Activated CD8-positive, alpha-beta T cell treated with anti-CD3 and anti-CD28 coated beads for 36 hours (primary cell): ENCODE measurements around the gene AMIGO1. TPM values are rescaled to one million over a fixed set of nuclear protein-coding genes. Genes with fewer than 3 reads are reported as not detected.

Source experiments
- ATAC-seq: fragments of 200-7000 bp; cut with Tn5 transposase; one replicate; pipeline ENCODE4 v1.10.0; 2021; ENCODE audit warnings: mild to moderate bottlenecking, moderate library complexity
- CTCF ChIA-PET: fragments of 350-600 bp; sonication (Branson Sonifier 250); formaldehyde crosslinking; loops from one replicate; lab custom pipeline; 2021; ENCODE audit warnings: antibody characterized with exemption; lab: Charles Lee
- POLR2A ChIA-PET: fragments of 350-600 bp; sonication (Branson Sonifier 250); formaldehyde crosslinking; loops from one replicate; lab custom pipeline; 2021; ENCODE audit warnings: antibody characterized with exemption; lab: Charles Lee
- DNase-seq: peaks from one replicate; pipeline ENCODE4 v3.0.0-alpha.2; 2020
- H3K27ac Mint-ChIP-seq: one replicate; pipeline ENCODE4 v1.8.0; 2021; ENCODE audit warnings: mild to moderate bottlenecking, mixed read lengths
- H3K27me3 Mint-ChIP-seq: one replicate; pipeline ENCODE4 v1.8.0; 2021; ENCODE audit warnings: mixed read lengths
- H3K36me3 Mint-ChIP-seq: one replicate; pipeline ENCODE4 v1.8.0; 2021; ENCODE audit warnings: low read depth, mixed read lengths
- H3K4me1 Mint-ChIP-seq: one replicate; pipeline ENCODE4 v1.8.0; 2021; ENCODE audit warnings: low read depth, mixed read lengths
- H3K4me3 Mint-ChIP-seq: one replicate; pipeline ENCODE4 v1.8.0; 2021; ENCODE audit warnings: mild to moderate bottlenecking, moderate library complexity, mixed read lengths
- H3K9me3 Mint-ChIP-seq: one replicate; pipeline ENCODE4 v1.8.0; 2021; ENCODE audit warnings: mixed read lengths
- CTCF ChIP-seq: fragments of 200-600 bp; IDR thresholded peaks from one replicate; pipeline ENCODE4 v1.8.0; 2022; ENCODE audit warnings: antibody characterized with exemption, mild to moderate bottlenecking
- intact Hi-C: fragments of 100-400 bp; cut with micrococcal nuclease; formaldehyde crosslinking; loops from one replicate; pipeline ENCODE4 v1.10.0; 2022
- total RNA-seq, 2 experiments: library from RNA; stranded (reverse); gene quantifications; one replicate each; pipeline ENCODE4 v1.2.3, GENCODE V29; 2021

The AMIGO1 gene
- total RNA-seq, 2 experiments from 2014 or later = 1.3 to 1.7 TPM

DNA sequence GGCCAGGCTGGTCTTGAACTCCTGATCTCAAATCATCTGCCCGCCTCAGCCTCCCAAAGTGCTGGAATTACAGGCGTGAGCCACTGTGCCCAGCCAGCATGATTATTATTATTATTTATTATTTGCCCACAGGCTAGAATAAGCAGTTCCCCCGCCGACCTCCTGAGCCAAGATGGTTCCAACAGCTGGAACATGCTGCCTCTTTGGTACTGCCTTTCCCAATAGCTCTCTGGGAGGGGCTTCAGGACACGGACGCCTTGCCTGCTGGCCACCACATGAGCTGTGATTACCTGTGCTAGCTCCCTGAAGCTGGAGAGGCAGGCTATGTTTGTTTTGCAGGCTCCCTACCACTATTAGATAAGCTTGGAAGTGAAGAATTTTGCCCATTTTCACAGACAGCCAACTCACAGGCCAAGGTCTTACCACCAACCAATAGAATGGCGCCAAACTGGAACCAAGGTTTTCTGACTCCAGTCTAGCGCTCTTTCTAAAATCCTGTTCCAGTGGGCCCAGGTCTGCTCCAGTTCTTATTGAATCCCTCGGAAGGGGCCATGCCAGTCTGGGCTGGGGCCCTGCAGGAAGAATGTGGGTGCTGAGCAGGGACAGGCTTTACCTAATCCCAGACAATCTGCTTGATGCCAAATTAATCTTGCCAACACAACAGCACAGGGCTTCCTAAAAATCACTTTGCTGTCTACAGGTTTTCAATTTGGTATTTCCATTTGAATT, 28.1 kb upstream of the AMIGO1 start:
- H3K4me1 Mint-ChIP-seq = peaks cover 2% of the 10 kb centered on the region
- H3K27me3 Mint-ChIP-seq = no peaks in the 10 kb centered on the region
- ChIA-PET CTCF (interaction anchor here (1.0 to 21.7 kb wide), 5 partner anchors 8 to 98 kb away, joined by 3 to 1390 read pairs (median 5); partner anchors contain the start of genes AMIGO1, ATXN7L2, CYB561D1 and GNAI3), POLR2A (no interaction called here)
- no peaks in the 10 kb centered on the region for H3K36me3 Mint-ChIP-seq
- DNase-seq = no peak
- no peak overlapping the region for H3K27ac Mint-ChIP-seq
- intact Hi-C loops = loop anchor here (10.0 kb wide), 1 partner anchor 113 kb away; the partner anchor contains the start of gene PSMA5
- ATAC-seq = no peak
- no peak for TF ChIP-seq CTCF
- H3K4me3 Mint-ChIP-seq = no peak overlapping the region
- H3K9me3 Mint-ChIP-seq = no peaks in the 10 kb centered on the region

- DNase-seq (no peak), ATAC-seq (no peak)
- Mint-ChIP-seq H3K27ac (no peak overlapping the region), H3K9me3 (no peaks in the 10 kb centered on the region), H3K4me1 (peaks cover 17% of the 10 kb centered on the region), H3K36me3 (no peaks in the 10 kb centered on the region), H3K4me3 (no peak overlapping the region), H3K27me3 (no peaks in the 10 kb centered on the region)
- ChIA-PET POLR2A (interaction anchor here (1.5 kb wide), 1 partner anchor 13 kb away, joined by 5 read pairs; the partner anchor contains the start of gene GNAI3), CTCF (interaction anchor here (2.2 to 21.7 kb wide), 2 partner anchors 35 to 110 kb away, joined by 7 to 1390 read pairs; partner anchors contain the start of genes AMIGO1, ATXN7L2, CYB561D1 and PSMA5)
- TF ChIP-seq CTCF = no peak
- intact Hi-C loops = loop anchor here (10.0 kb wide), 1 partner anchor 111 kb away; the partner anchor contains the start of gene PSMA5
These were observed 26.5 kb upstream of the AMIGO1 start for GRCh38 chr1:109535971-109536491.

DNA sequence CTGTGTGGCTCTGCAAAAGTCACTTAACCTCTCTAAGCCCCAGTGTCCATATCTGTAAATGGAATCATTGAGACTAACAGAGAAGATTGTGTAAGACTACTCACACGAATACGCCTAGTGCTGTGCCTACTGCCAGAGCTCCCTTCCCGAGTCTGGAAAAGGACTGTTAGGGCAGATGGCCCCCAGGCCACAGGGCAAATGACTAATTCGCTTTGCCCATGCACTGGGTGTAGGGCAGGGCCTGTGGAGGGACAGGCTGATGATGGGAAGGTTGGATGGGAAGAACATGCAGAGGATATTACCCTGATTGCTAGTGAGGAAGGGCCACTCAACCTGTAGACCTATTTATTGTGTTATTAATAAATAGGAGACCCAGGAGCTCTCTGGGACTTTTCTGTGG, 26.0 kb upstream of the AMIGO1 start:
- ChIA-PET CTCF (interaction anchor here (1.3 to 21.7 kb wide), 3 partner anchors 10 to 109 kb away, joined by 7 to 1390 read pairs (median 8); partner anchors contain the start of genes AMIGO1, ATXN7L2, CYB561D1 and PSMA5), POLR2A (interaction anchor here (1.5 kb wide), 1 partner anchor 13 kb away, joined by 5 read pairs; the partner anchor contains the start of gene GNAI3)
- DNase-seq = no peak
- TF ChIP-seq CTCF = no peak
- no peak overlapping the region for H3K4me3 Mint-ChIP-seq
- H3K36me3 Mint-ChIP-seq = no peaks in the 10 kb centered on the region
- no peaks in the 10 kb centered on the region for H3K27me3 Mint-ChIP-seq
- H3K4me1 Mint-ChIP-seq = peaks cover 21% of the 10 kb centered on the region
- H3K9me3 Mint-ChIP-seq = no peaks in the 10 kb centered on the region
- intact Hi-C loops = loop anchor here (10.0 kb wide), 1 partner anchor 111 kb away; the partner anchor contains the start of gene PSMA5
- no peak for ATAC-seq
- no peak overlapping the region for H3K27ac Mint-ChIP-seq

DNA sequence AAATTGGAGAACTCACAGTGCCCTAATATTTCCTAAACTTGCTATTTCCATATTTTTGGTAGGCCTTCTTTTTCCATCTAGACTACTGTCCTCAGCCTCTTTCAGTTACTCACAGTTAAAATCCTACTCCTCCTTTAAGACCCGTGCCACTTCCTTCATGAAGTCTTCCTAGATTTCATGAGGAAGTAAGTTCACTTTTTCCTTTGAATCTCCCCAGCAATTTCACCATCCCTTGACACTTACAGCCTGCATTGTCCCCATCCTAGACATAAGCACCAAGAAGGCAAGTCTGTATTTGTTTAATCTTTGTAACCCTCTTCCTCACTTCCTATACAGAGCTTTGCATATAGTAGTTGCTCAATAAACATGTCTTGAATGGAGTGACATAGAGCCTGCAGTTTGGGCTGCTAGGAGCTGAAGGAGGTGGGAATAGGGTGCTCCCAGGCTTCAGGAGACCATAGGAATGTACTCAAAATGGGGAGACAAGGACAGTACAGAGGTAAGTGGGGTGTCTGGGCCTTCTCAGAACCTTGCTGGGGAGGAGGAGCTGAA, 24.9 kb upstream of the AMIGO1 start:
- TF ChIP-seq CTCF = no peak
- DNase-seq (no peak), ATAC-seq (no peak)
- Mint-ChIP-seq H3K27me3 (no peaks in the 10 kb centered on the region), H3K27ac (no peak overlapping the region), H3K4me3 (no peak overlapping the region), H3K4me1 (peaks cover 23% of the 10 kb centered on the region), H3K36me3 (no peaks in the 10 kb centered on the region), H3K9me3 (no peaks in the 10 kb centered on the region)
- POLR2A ChIA-PET = no interaction called here
- CTCF ChIA-PET = interaction anchor here (1.3 to 21.7 kb wide), 5 partner anchors 12 to 256 kb away, joined by 5 to 1390 read pairs (median 8); partner anchors contain the start of genes AMIGO1, ATXN7L2, CYB561D1 and PSMA5
- intact Hi-C loops = loop anchor here (5.0 to 10.0 kb wide), 3 partner anchors 110 to 272 kb away; partner anchors contain the start of gene PSMA5
